ENCODE measurements around the gene UIMC1. TPM values are rescaled to one million over a fixed set of nuclear protein-coding genes. Genes with fewer than 3 reads are reported as not detected.

Gene UIMC1
- total and polyA plus RNA-seq, 2 of the 13 experiments (the other 11 are each of a cell fraction or from before 2014, with no cell fraction given) = 18.9 to 32.7 TPM

DNA sequence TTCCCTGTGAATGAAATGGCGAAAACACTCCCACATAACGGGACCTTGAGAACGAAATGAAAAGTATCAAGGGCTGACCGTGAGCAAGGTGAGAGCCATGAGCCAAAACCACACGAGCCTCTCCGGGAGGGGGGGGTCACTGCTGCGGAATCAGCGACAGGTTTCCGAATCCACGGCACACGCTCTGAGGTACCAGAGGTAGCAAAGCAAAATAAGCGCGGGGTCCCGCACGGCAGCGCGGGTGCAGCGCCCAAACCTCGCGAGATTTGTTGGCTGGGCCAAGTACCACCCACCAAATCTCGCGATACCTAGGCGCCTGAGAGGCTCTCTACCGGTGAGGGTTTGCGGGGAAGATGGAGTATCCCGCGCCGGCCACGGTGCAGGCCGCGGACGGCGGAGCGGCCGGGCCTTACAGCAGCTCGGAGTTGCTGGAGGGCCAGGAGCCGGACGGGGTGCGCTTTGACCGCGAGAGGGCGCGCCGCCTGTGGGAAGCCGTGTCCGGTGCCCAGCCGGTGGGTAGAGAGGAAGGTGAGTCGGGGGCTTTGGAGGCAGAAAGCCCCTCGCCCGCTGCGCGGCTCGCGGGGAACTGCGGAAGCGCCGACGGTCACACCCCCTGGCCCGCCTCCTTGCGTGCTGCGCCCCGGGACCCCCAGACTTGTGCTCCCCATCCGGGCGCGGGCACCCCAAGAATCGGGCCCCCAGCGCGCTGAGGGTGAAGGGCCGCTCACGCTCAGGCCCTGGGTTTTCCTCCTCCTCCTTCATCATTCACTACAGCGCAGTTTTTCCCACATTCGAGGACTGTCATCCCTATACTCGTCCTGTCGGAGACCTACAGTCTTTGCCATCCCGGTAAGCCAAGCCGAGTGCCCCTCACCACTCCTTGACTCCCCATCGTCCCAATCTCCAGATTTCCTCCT lies 16.1 kb upstream of the UIMC1 start, which contains the start of gene ZNF346 (continued):
- TF ChIP-seq ZNF12 (CRISPR knock-in tag; IDR thresholded peaks at IDR 0.05) = no peak; the same call in 1 of the 2 replicates
- TF ChIP-seq KDM3A (CRISPR knock-in tag; IDR thresholded peaks at IDR 0.05; ENCODE audit: low read depth) = peak; percentile 64; the same call in 1 of the 2 replicates
- TF ChIP-seq HOXA7 (CRISPR knock-in tag; IDR thresholded peaks at IDR 0.05) = no peak
- TF ChIP-seq, protein P1, sequence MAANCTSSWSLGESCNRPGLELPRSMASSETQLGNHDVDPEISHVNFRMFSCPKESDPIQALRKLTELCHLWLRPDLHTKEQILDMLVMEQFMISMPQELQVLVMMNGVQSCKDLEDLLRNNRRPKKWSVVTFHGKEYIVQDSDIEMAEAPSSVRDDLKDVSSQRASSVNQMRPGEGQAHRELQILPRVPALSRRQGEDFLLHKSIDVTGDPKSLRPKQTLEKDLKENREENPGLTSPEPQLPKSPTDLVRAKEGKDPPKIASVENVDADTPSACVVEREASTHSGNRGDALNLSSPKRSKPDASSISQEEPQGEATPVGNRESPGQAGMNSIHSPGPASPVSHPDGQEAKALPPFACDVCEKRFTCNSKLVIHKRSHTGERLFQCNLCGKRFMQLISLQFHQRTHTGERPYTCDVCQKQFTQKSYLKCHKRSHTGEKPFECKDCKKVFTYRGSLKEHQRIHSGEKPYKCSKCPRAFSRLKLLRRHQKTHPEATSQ (CRISPR knock-in tag; IDR thresholded peaks at IDR 0.05; ENCODE audit: borderline replicate concordance) = no peak; the same call in 1 of the 2 replicates
- TF ChIP-seq ZNF850 (CRISPR knock-in tag; conservative IDR thresholded peaks at IDR 0.05) = no peak
- peak; percentile 26; the same call in 1 of the 2 replicates for TF ChIP-seq SP4 (CRISPR knock-in tag; IDR thresholded peaks at IDR 0.05)
- TF ChIP-seq ATF7 (IDR thresholded peaks at IDR 0.05) = no peak
- no peak for TF ChIP-seq ATF7 (CRISPR knock-in tag; IDR thresholded peaks at IDR 0.05)
- TF ChIP-seq, protein P2, sequence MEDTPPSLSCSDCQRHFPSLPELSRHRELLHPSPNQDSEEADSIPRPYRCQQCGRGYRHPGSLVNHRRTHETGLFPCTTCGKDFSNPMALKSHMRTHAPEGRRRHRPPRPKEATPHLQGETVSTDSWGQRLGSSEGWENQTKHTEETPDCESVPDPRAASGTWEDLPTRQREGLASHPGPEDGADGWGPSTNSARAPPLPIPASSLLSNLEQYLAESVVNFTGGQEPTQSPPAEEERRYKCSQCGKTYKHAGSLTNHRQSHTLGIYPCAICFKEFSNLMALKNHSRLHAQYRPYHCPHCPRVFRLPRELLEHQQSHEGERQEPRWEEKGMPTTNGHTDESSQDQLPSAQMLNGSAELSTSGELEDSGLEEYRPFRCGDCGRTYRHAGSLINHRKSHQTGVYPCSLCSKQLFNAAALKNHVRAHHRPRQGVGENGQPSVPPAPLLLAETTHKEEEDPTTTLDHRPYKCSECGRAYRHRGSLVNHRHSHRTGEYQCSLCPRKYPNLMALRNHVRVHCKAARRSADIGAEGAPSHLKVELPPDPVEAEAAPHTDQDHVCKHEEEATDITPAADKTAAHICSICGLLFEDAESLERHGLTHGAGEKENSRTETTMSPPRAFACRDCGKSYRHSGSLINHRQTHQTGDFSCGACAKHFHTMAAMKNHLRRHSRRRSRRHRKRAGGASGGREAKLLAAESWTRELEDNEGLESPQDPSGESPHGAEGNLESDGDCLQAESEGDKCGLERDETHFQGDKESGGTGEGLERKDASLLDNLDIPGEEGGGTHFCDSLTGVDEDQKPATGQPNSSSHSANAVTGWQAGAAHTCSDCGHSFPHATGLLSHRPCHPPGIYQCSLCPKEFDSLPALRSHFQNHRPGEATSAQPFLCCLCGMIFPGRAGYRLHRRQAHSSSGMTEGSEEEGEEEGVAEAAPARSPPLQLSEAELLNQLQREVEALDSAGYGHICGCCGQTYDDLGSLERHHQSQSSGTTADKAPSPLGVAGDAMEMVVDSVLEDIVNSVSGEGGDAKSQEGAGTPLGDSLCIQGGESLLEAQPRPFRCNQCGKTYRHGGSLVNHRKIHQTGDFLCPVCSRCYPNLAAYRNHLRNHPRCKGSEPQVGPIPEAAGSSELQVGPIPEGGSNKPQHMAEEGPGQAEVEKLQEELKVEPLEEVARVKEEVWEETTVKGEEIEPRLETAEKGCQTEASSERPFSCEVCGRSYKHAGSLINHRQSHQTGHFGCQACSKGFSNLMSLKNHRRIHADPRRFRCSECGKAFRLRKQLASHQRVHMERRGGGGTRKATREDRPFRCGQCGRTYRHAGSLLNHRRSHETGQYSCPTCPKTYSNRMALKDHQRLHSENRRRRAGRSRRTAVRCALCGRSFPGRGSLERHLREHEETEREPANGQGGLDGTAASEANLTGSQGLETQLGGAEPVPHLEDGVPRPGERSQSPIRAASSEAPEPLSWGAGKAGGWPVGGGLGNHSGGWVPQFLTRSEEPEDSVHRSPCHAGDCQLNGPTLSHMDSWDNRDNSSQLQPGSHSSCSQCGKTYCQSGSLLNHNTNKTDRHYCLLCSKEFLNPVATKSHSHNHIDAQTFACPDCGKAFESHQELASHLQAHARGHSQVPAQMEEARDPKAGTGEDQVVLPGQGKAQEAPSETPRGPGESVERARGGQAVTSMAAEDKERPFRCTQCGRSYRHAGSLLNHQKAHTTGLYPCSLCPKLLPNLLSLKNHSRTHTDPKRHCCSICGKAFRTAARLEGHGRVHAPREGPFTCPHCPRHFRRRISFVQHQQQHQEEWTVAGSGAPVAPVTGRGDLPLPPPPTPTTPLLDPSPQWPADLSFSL (CRISPR knock-in tag; IDR thresholded peaks at IDR 0.05) = no peak
- TF ChIP-seq, protein P3, sequence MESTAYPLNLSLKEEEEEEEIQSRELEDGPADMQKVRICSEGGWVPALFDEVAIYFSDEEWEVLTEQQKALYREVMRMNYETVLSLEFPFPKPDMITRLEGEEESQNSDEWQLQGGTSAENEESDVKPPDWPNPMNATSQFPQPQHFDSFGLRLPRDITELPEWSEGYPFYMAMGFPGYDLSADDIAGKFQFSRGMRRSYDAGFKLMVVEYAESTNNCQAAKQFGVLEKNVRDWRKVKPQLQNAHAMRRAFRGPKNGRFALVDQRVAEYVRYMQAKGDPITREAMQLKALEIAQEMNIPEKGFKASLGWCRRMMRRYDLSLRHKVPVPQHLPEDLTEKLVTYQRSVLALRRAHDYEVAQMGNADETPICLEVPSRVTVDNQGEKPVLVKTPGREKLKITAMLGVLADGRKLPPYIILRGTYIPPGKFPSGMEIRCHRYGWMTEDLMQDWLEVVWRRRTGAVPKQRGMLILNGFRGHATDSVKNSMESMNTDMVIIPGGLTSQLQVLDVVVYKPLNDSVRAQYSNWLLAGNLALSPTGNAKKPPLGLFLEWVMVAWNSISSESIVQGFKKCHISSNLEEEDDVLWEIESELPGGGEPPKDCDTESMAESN (CRISPR knock-in tag; conservative IDR thresholded peaks at IDR 0.05) = peak; percentile 86
- no peak for TF ChIP-seq RCOR2 (CRISPR knock-in tag; IDR thresholded peaks at IDR 0.05)
- TF ChIP-seq AKAP8 (CRISPR knock-in tag; IDR thresholded peaks at IDR 0.05) = no peak
- TF ChIP-seq PRPF4 (IDR thresholded peaks at IDR 0.05; ENCODE audit: low read depth, low read length, poor library complexity, severe bottlenecking) = no peak
- TF ChIP-seq, protein P4, sequence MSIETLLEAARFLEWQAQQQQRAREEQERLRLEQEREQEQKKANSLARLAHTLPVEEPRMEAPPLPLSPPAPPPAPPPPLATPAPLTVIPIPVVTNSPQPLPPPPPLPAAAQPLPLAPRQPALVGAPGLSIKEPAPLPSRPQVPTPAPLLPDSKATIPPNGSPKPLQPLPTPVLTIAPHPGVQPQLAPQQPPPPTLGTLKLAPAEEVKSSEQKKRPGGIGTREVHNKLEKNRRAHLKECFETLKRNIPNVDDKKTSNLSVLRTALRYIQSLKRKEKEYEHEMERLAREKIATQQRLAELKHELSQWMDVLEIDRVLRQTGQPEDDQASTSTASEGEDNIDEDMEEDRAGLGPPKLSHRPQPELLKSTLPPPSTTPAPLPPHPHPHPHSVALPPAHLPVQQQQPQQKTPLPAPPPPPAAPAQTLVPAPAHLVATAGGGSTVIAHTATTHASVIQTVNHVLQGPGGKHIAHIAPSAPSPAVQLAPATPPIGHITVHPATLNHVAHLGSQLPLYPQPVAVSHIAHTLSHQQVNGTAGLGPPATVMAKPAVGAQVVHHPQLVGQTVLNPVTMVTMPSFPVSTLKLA (IDR thresholded peaks at IDR 0.05) = no peak
- no peak for TF ChIP-seq NR1H2 (CRISPR knock-in tag; IDR thresholded peaks at IDR 0.05; ENCODE audit: borderline replicate concordance, low read depth)
- TF ChIP-seq MAFK (conservative IDR thresholded peaks at IDR 0.05 in 1 of 2, IDR thresholded peaks at IDR 0.05 in 1 of 2; ENCODE audit: low read length in 2 of 2) = no peak
